ENCODE measurements around the gene ABCA6.

ABCA6 gene

DNA sequence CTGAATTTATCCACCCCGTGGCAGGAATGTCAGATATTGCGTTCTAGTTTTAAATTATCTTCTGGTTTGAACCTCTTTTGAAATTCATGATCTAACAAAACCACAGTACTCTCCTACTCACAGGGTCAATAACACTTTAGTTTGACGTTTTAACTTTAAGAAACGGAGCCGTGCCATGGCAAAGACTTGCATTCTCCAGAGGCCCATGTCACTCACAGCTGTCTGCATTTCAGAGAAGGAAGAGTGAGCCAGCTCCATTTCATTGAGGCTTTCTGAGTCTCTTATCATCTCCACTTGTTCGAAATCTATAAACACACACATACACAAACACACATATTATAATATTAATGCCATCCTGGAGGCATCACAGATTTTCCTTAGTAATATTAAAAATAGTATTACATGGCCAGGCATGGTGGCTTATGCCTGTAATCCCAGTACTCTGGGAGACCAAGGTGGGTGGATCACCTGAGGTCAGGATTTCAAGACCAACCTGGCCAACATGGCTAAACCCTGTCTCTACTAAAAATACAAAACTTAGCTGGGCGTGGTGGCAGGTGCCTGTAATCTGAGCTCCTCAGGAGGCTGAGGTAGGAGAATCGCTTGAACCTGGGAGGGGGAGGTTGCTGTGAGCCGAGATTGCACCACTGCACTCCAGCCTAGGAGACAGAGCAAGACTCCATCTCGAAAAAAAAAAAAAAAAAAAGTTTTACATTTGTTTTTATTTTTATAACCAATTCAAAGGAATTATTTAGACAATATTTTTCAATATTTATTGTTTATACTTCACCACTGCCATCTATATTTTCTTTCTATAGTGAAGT is 35.6 kb downstream of the ABCA6 start:
- TF ChIP-seq, protein P1, sequence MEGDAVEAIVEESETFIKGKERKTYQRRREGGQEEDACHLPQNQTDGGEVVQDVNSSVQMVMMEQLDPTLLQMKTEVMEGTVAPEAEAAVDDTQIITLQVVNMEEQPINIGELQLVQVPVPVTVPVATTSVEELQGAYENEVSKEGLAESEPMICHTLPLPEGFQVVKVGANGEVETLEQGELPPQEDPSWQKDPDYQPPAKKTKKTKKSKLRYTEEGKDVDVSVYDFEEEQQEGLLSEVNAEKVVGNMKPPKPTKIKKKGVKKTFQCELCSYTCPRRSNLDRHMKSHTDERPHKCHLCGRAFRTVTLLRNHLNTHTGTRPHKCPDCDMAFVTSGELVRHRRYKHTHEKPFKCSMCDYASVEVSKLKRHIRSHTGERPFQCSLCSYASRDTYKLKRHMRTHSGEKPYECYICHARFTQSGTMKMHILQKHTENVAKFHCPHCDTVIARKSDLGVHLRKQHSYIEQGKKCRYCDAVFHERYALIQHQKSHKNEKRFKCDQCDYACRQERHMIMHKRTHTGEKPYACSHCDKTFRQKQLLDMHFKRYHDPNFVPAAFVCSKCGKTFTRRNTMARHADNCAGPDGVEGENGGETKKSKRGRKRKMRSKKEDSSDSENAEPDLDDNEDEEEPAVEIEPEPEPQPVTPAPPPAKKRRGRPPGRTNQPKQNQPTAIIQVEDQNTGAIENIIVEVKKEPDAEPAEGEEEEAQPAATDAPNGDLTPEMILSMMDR (IDR thresholded peaks at IDR 0.05; ENCODE audit: low read depth, low read length, missing control alignments): no peak
- Histone ChIP-seq H3K4me3 (ENCODE audit: low read depth, low read length) (no peak overlapping the region), H3K27ac (no peak overlapping the region), H3K36me3 (replicated peaks) (no peaks in the 10 kb centered on the region), H3K27me3 (replicated peaks) (no peaks in the 10 kb centered on the region)
- no peak for DNase-seq
- in situ Hi-C loops (cut with HindIII; ENCODE audit: low pct_ligation_motif_present, low sequenced_read_pairs): no loop called here

GRCh38 chr17:69103557-69104233 is 38.0 kb downstream of the ABCA6 start:
- H3K4me3 ChIP-seq (ENCODE audit: low read depth, low read length): no peak overlapping the region
- H3K27ac ChIP-seq: no peak overlapping the region
- in situ Hi-C loops (cut with HindIII; ENCODE audit: low pct_ligation_motif_present, low sequenced_read_pairs): no loop called here
- no peaks in the 10 kb centered on the region for H3K27me3 ChIP-seq (replicated peaks)
- no peaks in the 10 kb centered on the region for H3K36me3 ChIP-seq (replicated peaks)
- DNase-seq: no peak
- TF ChIP-seq, protein P1 (IDR thresholded peaks at IDR 0.05; ENCODE audit: low read depth, low read length, missing control alignments): no peak

GRCh38 chr17:69098625-69099024 is 43.1 kb downstream of the ABCA6 start:
- Histone ChIP-seq H3K27ac (no peak overlapping the region), H3K4me3 (ENCODE audit: low read depth, low read length) (no peak overlapping the region), H3K27me3 (replicated peaks) (no peaks in the 10 kb centered on the region), H3K36me3 (replicated peaks) (no peaks in the 10 kb centered on the region)
- no peak for DNase-seq
- TF ChIP-seq, protein P1 (IDR thresholded peaks at IDR 0.05; ENCODE audit: low read depth, low read length, missing control alignments): no peak
- in situ Hi-C loops (cut with HindIII; ENCODE audit: low pct_ligation_motif_present, low sequenced_read_pairs): no loop called here

DNA sequence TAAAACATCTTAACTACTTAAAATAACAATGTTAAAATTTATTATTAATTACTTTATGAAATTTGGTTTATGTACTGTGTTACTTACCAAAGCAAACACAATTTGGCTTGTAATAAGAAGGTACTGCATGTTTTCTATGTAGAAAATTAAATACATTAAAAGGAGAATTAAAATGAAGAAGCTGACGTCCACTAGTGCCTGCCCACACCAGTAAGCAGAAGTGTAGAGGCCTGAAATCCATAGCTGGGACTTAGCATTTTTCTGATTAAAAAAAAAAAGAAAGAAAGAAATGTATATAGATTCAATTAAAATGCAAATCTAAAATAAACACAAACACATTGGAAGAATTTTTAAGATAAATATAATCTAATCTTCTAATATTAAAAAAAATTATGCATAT is 45.2 kb downstream of the ABCA6 start:
- in situ Hi-C loops (cut with HindIII; ENCODE audit: low pct_ligation_motif_present, low sequenced_read_pairs): no loop called here
- H3K27me3 ChIP-seq (replicated peaks): no peaks in the 10 kb centered on the region
- no peak overlapping the region for H3K4me3 ChIP-seq (ENCODE audit: low read depth, low read length)
- TF ChIP-seq, protein P1 (IDR thresholded peaks at IDR 0.05; ENCODE audit: low read depth, low read length, missing control alignments): no peak
- no peaks in the 10 kb centered on the region for H3K36me3 ChIP-seq (replicated peaks)
- no peak for DNase-seq
- H3K27ac ChIP-seq: no peak overlapping the region

DNA sequence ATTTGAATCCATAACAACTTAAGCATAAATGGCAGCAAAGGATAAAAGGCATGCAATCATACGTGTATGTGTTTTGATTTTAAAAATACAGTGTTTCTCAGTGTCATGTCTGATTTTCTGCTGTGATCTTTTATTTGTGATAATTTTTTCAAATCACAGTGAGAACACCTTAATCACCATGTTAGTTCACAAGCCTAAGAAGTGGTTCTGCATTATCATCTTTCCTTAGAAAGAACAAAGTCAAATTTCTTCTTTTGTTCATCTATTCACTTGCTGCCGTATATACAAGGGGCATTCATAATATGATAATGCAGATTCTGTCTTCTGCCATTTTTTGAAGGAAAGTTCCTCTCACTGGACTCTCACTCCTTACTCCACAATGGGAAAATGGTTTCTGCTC is 47.7 kb downstream of the ABCA6 start:
- DNase-seq: no peak
- H3K4me3 ChIP-seq (ENCODE audit: low read depth, low read length): no peak overlapping the region
- H3K36me3 ChIP-seq (replicated peaks): no peaks in the 10 kb centered on the region
- H3K27ac ChIP-seq: no peak overlapping the region
- in situ Hi-C loops (cut with HindIII; ENCODE audit: low pct_ligation_motif_present, low sequenced_read_pairs): no loop called here
- TF ChIP-seq, protein P1 (IDR thresholded peaks at IDR 0.05; ENCODE audit: low read depth, low read length, missing control alignments): no peak
- H3K27me3 ChIP-seq (replicated peaks): no peaks in the 10 kb centered on the region
